Measurements from ENCODE around the gene NWD2.

- TF ChIP-seq CTCF (IDR thresholded peaks at IDR 0.05; ENCODE audit: low read depth, low read length, poor library complexity, severe bottlenecking) = no peak
- TF ChIP-seq EZH2phosphoT487 (IDR thresholded peaks at IDR 0.05; ENCODE audit: borderline replicate concordance, low read length) = no peak
These were observed 24.6 kb upstream of the NWD2 start for GRCh38 chr4:37219990-37220389.
